A549 (cell line): Measurements from ENCODE around the gene GALNT14.

ENCODE experiments used
- EP300 ChIP-seq, 2 experiments: fragments of >200 bp; sonication (Bioruptor Twin); formaldehyde crosslinking; IDR thresholded peaks; 2 replicates in 1 of 2; 3 replicates in 1 of 2; pipeline ENCODE4 v1.6.1; 2016 to 2017
- ESRRA ChIP-seq: fragments of 150-350 bp; IDR thresholded peaks from 2 replicates; pipeline ENCODE4 v1.6.1; 2014; ENCODE audit warnings: mild to moderate bottlenecking, low read length, borderline replicate concordance
- TF ChIP-seq, protein P1 (sequence below): fragments of 450-650 bp; IDR thresholded peaks from 2 replicates; pipeline ENCODE4 v1.6.1; 2014; ENCODE audit warnings: antibody characterized with exemption
- TF ChIP-seq, protein P2 (sequence below): fragments of >200 bp; sonication (Bioruptor Twin); formaldehyde crosslinking; IDR thresholded peaks from 3 replicates; pipeline ENCODE4 v1.5.1; 2016
- TF ChIP-seq, protein P3 (sequence below): fragments of 250-450 bp; sonication (Bioruptor Pico); IDR thresholded peaks from 2 replicates; pipeline ENCODE4 v1.5.0; 2021; ENCODE audit warnings: mild to moderate bottlenecking, moderate library complexity, borderline replicate concordance

DNA sequence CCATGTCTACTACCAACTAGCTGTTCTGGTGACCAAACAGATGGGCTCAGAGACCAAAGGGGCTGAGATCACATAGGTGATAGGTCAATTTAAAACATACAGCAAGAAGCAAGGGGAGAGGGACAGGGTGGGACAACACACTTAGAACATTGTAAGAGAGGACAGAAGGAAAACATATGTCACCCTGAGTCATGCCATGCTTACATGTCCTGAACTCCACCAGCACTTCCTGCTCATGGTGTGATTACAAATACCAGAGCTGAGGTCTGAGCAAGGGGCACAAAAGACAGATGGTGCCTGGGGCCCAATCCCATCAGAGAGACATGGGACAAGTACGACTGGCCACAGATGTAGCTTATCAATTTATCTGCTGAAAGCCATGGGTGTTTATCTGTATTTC is 28.7 kb upstream of the GALNT14 start:
- TF ChIP-seq, protein P1, sequence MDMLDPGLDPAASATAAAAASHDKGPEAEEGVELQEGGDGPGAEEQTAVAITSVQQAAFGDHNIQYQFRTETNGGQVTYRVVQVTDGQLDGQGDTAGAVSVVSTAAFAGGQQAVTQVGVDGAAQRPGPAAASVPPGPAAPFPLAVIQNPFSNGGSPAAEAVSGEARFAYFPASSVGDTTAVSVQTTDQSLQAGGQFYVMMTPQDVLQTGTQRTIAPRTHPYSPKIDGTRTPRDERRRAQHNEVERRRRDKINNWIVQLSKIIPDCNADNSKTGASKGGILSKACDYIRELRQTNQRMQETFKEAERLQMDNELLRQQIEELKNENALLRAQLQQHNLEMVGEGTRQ = no peak
- TF ChIP-seq, protein P2, sequence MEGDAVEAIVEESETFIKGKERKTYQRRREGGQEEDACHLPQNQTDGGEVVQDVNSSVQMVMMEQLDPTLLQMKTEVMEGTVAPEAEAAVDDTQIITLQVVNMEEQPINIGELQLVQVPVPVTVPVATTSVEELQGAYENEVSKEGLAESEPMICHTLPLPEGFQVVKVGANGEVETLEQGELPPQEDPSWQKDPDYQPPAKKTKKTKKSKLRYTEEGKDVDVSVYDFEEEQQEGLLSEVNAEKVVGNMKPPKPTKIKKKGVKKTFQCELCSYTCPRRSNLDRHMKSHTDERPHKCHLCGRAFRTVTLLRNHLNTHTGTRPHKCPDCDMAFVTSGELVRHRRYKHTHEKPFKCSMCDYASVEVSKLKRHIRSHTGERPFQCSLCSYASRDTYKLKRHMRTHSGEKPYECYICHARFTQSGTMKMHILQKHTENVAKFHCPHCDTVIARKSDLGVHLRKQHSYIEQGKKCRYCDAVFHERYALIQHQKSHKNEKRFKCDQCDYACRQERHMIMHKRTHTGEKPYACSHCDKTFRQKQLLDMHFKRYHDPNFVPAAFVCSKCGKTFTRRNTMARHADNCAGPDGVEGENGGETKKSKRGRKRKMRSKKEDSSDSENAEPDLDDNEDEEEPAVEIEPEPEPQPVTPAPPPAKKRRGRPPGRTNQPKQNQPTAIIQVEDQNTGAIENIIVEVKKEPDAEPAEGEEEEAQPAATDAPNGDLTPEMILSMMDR = no peak
- TF ChIP-seq, protein P3, sequence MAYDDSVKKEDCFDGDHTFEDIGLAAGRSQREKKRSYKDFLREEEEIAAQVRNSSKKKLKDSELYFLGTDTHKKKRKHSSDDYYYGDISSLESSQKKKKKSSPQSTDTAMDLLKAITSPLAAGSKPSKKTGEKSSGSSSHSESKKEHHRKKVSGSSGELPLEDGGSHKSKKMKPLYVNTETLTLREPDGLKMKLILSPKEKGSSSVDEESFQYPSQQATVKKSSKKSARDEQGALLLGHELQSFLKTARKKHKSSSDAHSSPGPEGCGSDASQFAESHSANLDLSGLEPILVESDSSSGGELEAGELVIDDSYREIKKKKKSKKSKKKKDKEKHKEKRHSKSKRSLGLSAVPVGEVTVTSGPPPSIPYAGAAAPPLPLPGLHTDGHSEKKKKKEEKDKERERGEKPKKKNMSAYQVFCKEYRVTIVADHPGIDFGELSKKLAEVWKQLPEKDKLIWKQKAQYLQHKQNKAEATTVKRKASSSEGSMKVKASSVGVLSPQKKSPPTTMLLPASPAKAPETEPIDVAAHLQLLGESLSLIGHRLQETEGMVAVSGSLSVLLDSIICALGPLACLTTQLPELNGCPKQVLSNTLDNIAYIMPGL (CRISPR knock-in tag) = no peak
- no peak for TF ChIP-seq EP300 (IDR thresholded peaks at IDR 0.05)
- TF ChIP-seq ESRRA = no peak
